Ammon's horn (tissue), 1 donor: ENCODE data around the gene PCDHGA9.
"Not testable (repeated sequence)": the region's sequence is repeated elsewhere in the genome, so short reads cannot be mapped to it uniquely, and the experiment has no call there.

Experiments
- DNase-seq: peaks from one replicate; pipeline ENCODE4 v3.0.0-alpha.2; 2016; ENCODE audit warnings: low spot score

Gene PCDHGA9

GRCh38 chr5:141402553-141403243, at the start of gene PCDHGA9:
Gene PCDHGA9, plus strand, starts transcription at chr5:141402778. Its CDS starts 175 bp downstream, at chr5:141402953.
- peak; percentile 11 for DNase-seq

- DNase-seq = no peak
These were observed 47.6 kb upstream of the PCDHGA9 start, which contains the start of gene PCDHGA4 for GRCh38 chr5:141354900-141355469. Gene PCDHGA4, plus strand, starts transcription at chr5:141355021. Its CDS starts 87 bp downstream, at chr5:141355108.

GRCh38 chr5:141355641-141356040, 46.9 kb upstream of the PCDHGA9 start:
- no peak for DNase-seq

- no peak for DNase-seq
These were observed 46.4 kb upstream of the PCDHGA9 start for GRCh38 chr5:141356133-141356532.

- DNase-seq = no peak
These were observed 45.6 kb upstream of the PCDHGA9 start for GRCh38 chr5:141356950-141357349.

- DNase-seq = peak; percentile 30
These were observed 42.7 kb upstream of the PCDHGA9 start, which contains the start of gene PCDHGB2 for GRCh38 chr5:141359790-141360426. Gene PCDHGB2, plus strand, starts transcription at chr5:141359994. Its CDS starts 142 bp downstream, at chr5:141360136.

- no peak for DNase-seq
These were observed 41.9 kb upstream of the PCDHGA9 start for GRCh38 chr5:141360685-141361084.

GRCh38 chr5:141362719-141363118, 39.9 kb upstream of the PCDHGA9 start:
- no peak for DNase-seq

- no peak for DNase-seq
These were observed 38.5 kb upstream of the PCDHGA9 start, which contains the start of gene PCDHGA5 for GRCh38 chr5:141363952-141364660. Gene PCDHGA5, plus strand, starts transcription at chr5:141364162. Its CDS starts 169 bp downstream, at chr5:141364331.

- no peak for DNase-seq
These were observed 36.3 kb upstream of the PCDHGA9 start for GRCh38 chr5:141366016-141366896.

- DNase-seq = peak; percentile 16
These were observed 32.4 kb upstream of the PCDHGA9 start, which contains the start of gene PCDHGB3 for GRCh38 chr5:141369994-141370848. Gene PCDHGB3, plus strand, starts transcription at chr5:141370242. Its CDS starts 153 bp downstream, at chr5:141370395.

- no peak for DNase-seq
These were observed 30.8 kb upstream of the PCDHGA9 start for GRCh38 chr5:141371572-141372475.

- no peak for DNase-seq
These were observed 28.8 kb upstream of the PCDHGA9 start, which contains the start of gene PCDHGA6 for GRCh38 chr5:141373673-141374317. Gene PCDHGA6, plus strand, starts transcription at chr5:141373891. Its CDS starts 193 bp downstream, at chr5:141374084.

GRCh38 chr5:141374627-141375026, 28.0 kb upstream of the PCDHGA9 start:
- DNase-seq = no peak

- not testable (repeated sequence) for DNase-seq
These were observed 27.0 kb upstream of the PCDHGA9 start for GRCh38 chr5:141375444-141376155.

- DNase-seq = no peak
These were observed 19.9 kb upstream of the PCDHGA9 start, which contains the start of gene PCDHGA7 for GRCh38 chr5:141382469-141383294. Gene PCDHGA7, plus strand, starts transcription at chr5:141382742. Its CDS starts 158 bp downstream, at chr5:141382900.

- DNase-seq = no peak
These were observed 19.2 kb upstream of the PCDHGA9 start for GRCh38 chr5:141383345-141383744.
